MM.1S (cell line): ENCODE data around the gene NLRC3.

ENCODE experiments used
- DNase-seq: peaks from one replicate; pipeline ENCODE4 v3.0.0-alpha.2; 2015
- H2AFZ ChIP-seq: fragments of 300-600 bp; sonication (generic); 2 replicates; pipeline ENCODE4 v1.6.0; 2016; ENCODE audit warnings: antibody characterized with exemption, low read length
- H3F3A ChIP-seq: fragments of 300-600 bp; sonication (generic); 2 replicates; pipeline ENCODE4 v1.6.1; 2016; ENCODE audit warnings: mild to moderate bottlenecking, antibody characterized with exemption, low read length, moderate library complexity, mixed read lengths; ENCODE audit not compliant: insufficient read depth
- H3K27ac ChIP-seq: fragments of 300-600 bp; sonication (generic); 2 replicates; pipeline ENCODE4 v1.5.1; 2016; ENCODE audit warnings: mild to moderate bottlenecking, low read length
- H3K27me3 ChIP-seq: fragments of 300-600 bp; sonication (generic); replicated peaks from 2 replicates; pipeline ENCODE4 v1.6.0; 2016; ENCODE audit warnings: low read length; ENCODE audit not compliant: insufficient read depth
- H3K36me3 ChIP-seq: fragments of 300-600 bp; sonication (generic); replicated peaks from 2 replicates; pipeline ENCODE4 v1.6.1; 2016; ENCODE audit warnings: mild to moderate bottlenecking, low read length, mixed read lengths; ENCODE audit not compliant: insufficient read depth
- H3K4me1 ChIP-seq: fragments of 300-600 bp; sonication (generic); 2 replicates; pipeline ENCODE4 v1.6.1; 2016; ENCODE audit warnings: low read length, mixed read lengths
- H3K4me2 ChIP-seq: fragments of 300-600 bp; sonication (generic); 2 replicates; pipeline ENCODE4 v1.6.0; 2016; ENCODE audit warnings: low read depth, low read length
- H3K4me3 ChIP-seq: fragments of 300-600 bp; sonication (generic); 2 replicates; pipeline ENCODE4 v1.5.1; 2016; ENCODE audit warnings: low read length, mixed read lengths
- H3K79me2 ChIP-seq: fragments of 300-600 bp; sonication (generic); 2 replicates; pipeline ENCODE4 v1.6.1; 2016; ENCODE audit warnings: mixed run types, low read length, mixed read lengths
- H3K9ac ChIP-seq: fragments of 300-600 bp; sonication (generic); 2 replicates; pipeline ENCODE4 v1.6.1; 2016; ENCODE audit warnings: low read length, mixed read lengths
- H3K9me2 ChIP-seq: fragments of 300-600 bp; sonication (generic); replicated peaks from 2 replicates; pipeline ENCODE4 v1.6.1; 2016; ENCODE audit warnings: mild to moderate bottlenecking, low read length, mixed read lengths; ENCODE audit not compliant: insufficient read depth
- H3K9me3 ChIP-seq: fragments of 300-600 bp; sonication (generic); replicated peaks from 2 replicates; pipeline ENCODE4 v1.6.1; 2016; ENCODE audit warnings: mild to moderate bottlenecking, low read length, mixed read lengths; ENCODE audit not compliant: insufficient read depth
- H4K20me1 ChIP-seq: fragments of 300-600 bp; sonication (generic); 2 replicates; pipeline ENCODE4 v1.6.1; 2016; ENCODE audit warnings: mild to moderate bottlenecking, low read length, moderate library complexity, mixed read lengths; ENCODE audit not compliant: insufficient read depth
- CTCF ChIP-seq: fragments of 300-600 bp; sonication (generic); IDR thresholded peaks from 2 replicates; pipeline ENCODE4 v1.5.1; 2016; ENCODE audit warnings: antibody characterized with exemption, low read length, mixed read lengths
- EZH2 ChIP-seq: fragments of 300-600 bp; sonication (generic); optimal IDR thresholded peaks from 2 replicates; pipeline ENCODE3; 2017; ENCODE audit warnings: low read depth, mild to moderate bottlenecking, antibody characterized with exemption, low read length, mixed read lengths
- EZH2phosphoT487 ChIP-seq: fragments of 300-600 bp; sonication (generic); IDR thresholded peaks from 2 replicates; pipeline ENCODE4 v1.6.1; 2018; ENCODE audit warnings: antibody characterized with exemption, low read length

NLRC3 gene

GRCh38 chr16:3536271-3536731 lies 40.9 kb downstream of the NLRC3 start:
- no peaks in the 10 kb centered on the region for H3K9me2 ChIP-seq
- H3K9ac ChIP-seq = no peak overlapping the region
- no peaks in the 10 kb centered on the region for H3K36me3 ChIP-seq
- no peaks in the 10 kb centered on the region for H3K27me3 ChIP-seq
- H4K20me1 ChIP-seq = no peaks in the 10 kb centered on the region
- DNase-seq = no peak
- H3K27ac ChIP-seq = no peak overlapping the region
- no peak overlapping the region for H3K4me2 ChIP-seq
- no peaks in the 10 kb centered on the region for H3F3A ChIP-seq
- no peaks in the 10 kb centered on the region for H3K4me1 ChIP-seq
- no peaks in the 10 kb centered on the region for H3K9me3 ChIP-seq
- no peaks in the 10 kb centered on the region for H3K79me2 ChIP-seq
- no peak for TF ChIP-seq EZH2phosphoT487
- no peak for TF ChIP-seq EZH2
- TF ChIP-seq CTCF = no peak
- H2AFZ ChIP-seq = no peak overlapping the region
- no peak overlapping the region for H3K4me3 ChIP-seq

DNA sequence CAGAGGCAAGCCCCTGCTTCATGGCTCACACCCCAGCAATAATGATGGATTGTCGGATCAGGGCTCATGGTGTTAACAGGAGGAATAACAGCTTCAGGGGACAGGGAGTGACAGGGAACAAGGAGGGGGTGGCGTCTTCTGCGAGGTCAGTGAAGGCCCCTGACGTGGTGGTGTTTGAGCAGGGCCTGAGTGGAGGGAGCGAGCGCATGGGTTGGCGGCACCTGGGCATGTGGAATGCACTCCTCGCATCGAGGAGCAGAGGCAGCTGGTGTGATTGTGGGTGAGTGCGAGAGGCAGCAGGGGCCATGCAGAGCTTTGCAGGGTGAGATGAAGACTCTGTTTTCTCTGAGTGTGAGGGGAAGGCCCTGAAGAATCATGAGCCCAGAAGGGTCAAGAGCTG lies 43.1 kb downstream of the NLRC3 start:
- H3K9ac ChIP-seq = no peak overlapping the region
- H4K20me1 ChIP-seq = no peaks in the 10 kb centered on the region
- TF ChIP-seq CTCF (no peak), EZH2phosphoT487 (no peak), EZH2 (no peak)
- H3K27ac ChIP-seq = no peak overlapping the region
- H3K9me2 ChIP-seq = no peaks in the 10 kb centered on the region
- H3K36me3 ChIP-seq = no peaks in the 10 kb centered on the region
- H3K79me2 ChIP-seq = no peaks in the 10 kb centered on the region
- no peaks in the 10 kb centered on the region for H3K9me3 ChIP-seq
- no peak overlapping the region for H3K4me2 ChIP-seq
- no peak overlapping the region for H3K4me3 ChIP-seq
- no peak overlapping the region for H2AFZ ChIP-seq
- no peaks in the 10 kb centered on the region for H3F3A ChIP-seq
- no peaks in the 10 kb centered on the region for H3K4me1 ChIP-seq
- H3K27me3 ChIP-seq = no peaks in the 10 kb centered on the region
- DNase-seq = no peak

GRCh38 chr16:3532741-3533140 lies 44.5 kb downstream of the NLRC3 start:
- Histone ChIP-seq H2AFZ (no peak overlapping the region), H4K20me1 (no peaks in the 10 kb centered on the region), H3K27me3 (no peaks in the 10 kb centered on the region), H3F3A (no peaks in the 10 kb centered on the region), H3K79me2 (no peaks in the 10 kb centered on the region), H3K9ac (no peak overlapping the region), H3K27ac (no peak overlapping the region), H3K9me3 (no peaks in the 10 kb centered on the region), H3K9me2 (no peaks in the 10 kb centered on the region), H3K4me3 (no peak overlapping the region), H3K4me2 (no peak overlapping the region), H3K4me1 (no peaks in the 10 kb centered on the region), H3K36me3 (no peaks in the 10 kb centered on the region)
- TF ChIP-seq EZH2phosphoT487 (no peak), CTCF (no peak), EZH2 (no peak)
- DNase-seq = no peak
